Retinal pigment epithelial cell (primary cell): ENCODE measurements around the gene ZNF462.

Source experiments
- DNase-seq: peaks from one replicate; pipeline ENCODE4 v3.0.0-alpha.2; 2010; ENCODE audit warnings: low read depth
- H3K4me3 ChIP-seq: 2 replicates; pipeline ENCODE4 v1.5.1; 2011; ENCODE audit warnings: mild to moderate bottlenecking, low read length, control low read depth, moderate library complexity
- TF ChIP-seq, protein P1 (sequence below): conservative IDR thresholded peaks from 2 replicates; pipeline ENCODE4 v1.5.1; 2011; ENCODE audit warnings: low read depth, low read length, control low read depth, inconsistent platforms

The ZNF462 gene

DNA sequence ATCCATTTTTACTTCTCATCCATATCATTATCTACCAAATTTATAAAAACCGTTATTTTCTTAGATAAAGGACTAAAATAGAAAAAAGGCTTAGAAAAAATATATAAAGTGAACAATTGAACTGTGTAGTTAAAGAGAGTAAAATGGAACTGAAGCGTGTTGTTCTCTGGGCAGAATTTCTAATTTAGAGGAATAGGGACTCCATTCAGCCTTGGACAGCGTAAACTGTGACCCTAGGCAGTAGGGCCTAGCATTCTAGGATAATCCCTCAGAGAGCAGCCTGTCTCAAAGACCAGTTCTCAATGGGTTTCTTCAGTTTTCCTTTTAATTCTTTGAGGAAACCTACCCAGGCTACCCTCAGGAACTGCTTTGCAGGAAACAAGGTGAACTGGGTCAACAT, 11.1 kb downstream of the ZNF462 start:
- TF ChIP-seq, protein P1, sequence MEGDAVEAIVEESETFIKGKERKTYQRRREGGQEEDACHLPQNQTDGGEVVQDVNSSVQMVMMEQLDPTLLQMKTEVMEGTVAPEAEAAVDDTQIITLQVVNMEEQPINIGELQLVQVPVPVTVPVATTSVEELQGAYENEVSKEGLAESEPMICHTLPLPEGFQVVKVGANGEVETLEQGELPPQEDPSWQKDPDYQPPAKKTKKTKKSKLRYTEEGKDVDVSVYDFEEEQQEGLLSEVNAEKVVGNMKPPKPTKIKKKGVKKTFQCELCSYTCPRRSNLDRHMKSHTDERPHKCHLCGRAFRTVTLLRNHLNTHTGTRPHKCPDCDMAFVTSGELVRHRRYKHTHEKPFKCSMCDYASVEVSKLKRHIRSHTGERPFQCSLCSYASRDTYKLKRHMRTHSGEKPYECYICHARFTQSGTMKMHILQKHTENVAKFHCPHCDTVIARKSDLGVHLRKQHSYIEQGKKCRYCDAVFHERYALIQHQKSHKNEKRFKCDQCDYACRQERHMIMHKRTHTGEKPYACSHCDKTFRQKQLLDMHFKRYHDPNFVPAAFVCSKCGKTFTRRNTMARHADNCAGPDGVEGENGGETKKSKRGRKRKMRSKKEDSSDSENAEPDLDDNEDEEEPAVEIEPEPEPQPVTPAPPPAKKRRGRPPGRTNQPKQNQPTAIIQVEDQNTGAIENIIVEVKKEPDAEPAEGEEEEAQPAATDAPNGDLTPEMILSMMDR = no peak
- no peak for DNase-seq
- no peak overlapping the region for H3K4me3 ChIP-seq

DNA sequence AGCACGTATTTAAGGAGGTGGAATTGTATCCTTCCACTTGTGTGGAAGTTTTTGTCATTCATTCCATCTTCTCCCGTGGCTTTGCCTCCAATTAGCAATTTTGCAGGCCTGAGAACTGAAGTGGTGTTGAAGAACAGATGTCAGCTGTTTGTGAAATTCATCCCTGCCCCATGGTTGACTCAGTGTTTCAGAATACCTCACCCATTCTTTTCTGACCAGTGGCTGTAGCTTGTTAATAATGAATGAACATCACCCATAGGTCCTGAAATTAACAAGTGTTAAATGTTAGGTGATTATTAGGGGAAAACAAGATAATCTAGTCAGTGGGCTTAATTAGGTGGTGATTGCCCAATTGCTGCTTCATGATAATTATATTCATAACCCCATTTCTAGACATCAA, 11.7 kb downstream of the ZNF462 start:
- TF ChIP-seq, protein P1 = no peak
- no peak overlapping the region for H3K4me3 ChIP-seq
- DNase-seq = no peak

DNA sequence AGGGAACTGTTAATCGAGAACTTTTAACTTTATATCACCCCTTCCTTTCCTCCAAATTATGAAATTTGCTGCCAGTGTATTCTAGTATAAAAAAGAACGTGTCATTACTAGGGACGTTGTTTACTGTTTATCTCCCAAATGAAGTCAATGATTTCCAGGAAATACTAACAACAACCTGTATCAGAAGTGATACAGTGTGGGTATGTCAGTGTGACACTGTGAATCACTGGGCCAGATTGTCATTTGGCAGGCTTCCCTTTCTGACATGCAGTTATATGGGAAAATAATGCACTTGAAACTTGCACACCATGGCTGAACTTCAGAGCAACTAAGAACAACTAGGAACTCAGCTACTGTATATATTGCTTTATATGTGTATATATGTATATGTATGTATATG, 12.6 kb downstream of the ZNF462 start:
- TF ChIP-seq, protein P1 = no peak

DNA sequence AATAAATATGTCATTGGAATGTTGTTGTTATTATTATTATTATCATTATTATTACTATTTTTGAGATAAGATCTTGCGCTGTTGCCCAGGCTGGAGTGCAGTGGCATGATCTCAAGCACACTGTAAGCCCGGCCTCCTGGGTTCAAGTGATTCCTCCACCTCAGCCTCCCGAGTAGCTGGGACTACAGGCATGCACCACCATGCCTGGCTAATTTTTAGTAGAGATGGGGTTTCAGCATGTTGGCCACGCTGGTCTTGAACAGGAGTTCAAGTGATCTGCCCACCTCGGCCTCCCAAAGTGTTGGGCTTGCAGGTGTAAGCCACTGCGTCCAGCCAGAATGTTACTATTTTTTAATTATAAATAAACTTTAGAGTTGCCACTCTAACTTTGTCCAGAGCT, 14.4 kb downstream of the ZNF462 start:
- no peak for DNase-seq
- TF ChIP-seq, protein P1 = no peak
- no peak overlapping the region for H3K4me3 ChIP-seq

More for the DNA sequence above, 12.6 kb downstream of the ZNF462 start:
- no peak for DNase-seq
- no peak overlapping the region for H3K4me3 ChIP-seq

DNA sequence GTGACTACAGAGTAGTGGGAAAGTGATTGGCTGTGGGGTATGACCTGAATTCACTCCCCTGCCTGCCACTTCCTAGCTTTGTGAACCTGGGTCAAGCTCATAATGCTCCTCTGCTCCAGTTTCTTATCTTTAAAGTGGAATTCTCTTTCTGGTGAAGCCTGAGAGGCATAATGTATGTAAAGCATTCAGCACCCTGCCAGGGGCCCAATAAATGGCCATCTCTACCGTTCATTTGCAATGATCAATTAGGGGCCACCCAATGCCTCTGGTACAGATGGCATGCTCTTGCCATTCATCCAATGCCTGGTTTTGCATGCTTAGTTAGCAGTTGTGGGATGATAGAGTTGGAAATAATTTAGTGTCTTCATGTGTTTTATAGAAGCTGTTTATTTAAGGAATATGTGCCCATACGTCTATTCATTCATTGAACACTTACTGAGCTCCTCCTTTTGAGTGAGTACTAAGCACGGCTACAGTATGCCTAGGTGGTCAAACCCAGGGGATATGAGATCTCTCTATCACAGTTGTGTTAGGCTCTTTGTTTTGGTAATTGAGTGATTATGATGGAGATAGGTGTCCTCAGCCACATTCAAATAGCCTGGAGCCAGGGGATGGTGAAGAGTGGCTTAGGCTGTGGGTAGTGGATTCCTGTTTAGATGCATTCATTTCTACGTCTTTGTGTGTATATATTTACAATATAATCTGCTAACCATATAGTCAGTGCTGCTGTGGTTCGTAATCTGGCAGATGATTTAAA, 15.3 kb downstream of the ZNF462 start:
- TF ChIP-seq, protein P1 = no peak
- no peak for DNase-seq
- H3K4me3 ChIP-seq = no peak overlapping the region

DNA sequence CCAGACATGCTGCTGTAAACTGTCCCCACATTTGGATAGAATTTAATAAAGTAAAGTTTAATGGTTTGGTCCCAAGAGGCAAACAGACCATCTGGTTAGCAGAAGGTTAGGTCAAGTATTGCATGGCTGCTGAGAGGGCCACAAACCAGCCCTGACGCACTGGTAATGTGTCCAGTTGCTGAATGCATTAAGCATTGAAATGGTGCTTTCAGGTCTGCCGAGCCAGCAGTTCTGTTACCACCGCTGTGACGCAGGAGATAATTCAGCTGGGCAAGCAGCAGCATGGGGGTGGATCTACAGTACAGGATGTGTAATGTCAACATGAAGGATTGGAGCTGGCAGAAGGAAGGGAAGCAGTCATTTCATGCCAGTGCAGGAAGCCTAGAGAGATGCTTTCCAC, 16.0 kb downstream of the ZNF462 start:
- no peak overlapping the region for H3K4me3 ChIP-seq
- TF ChIP-seq, protein P1 = no peak
- DNase-seq = no peak

DNA sequence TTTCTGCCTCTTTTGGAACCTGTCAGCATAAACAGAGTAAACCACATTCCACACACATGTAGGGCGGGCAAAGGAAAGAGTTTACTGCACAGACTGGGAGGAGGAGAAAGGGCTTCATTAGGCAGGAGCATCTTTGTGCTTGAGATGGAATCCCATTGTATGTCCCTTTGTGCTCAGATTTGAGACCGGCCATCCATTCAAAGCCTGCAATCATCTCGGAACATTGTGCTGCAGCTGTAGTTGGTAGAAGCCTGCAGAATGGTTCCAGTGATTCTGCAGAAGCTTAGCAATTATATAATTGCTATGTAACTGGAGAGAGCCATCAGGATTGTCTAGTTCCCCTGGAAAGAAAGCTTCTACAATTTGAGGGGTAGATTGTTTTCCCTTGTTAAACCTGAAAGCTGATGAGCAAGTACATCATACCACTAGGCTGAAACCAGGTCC, 16.5 kb downstream of the ZNF462 start:
- DNase-seq = no peak
- TF ChIP-seq, protein P1 = no peak
- H3K4me3 ChIP-seq = no peak overlapping the region
